Fibroblast of lung (primary cell): ENCODE measurements around the gene HSD17B8. TPM values are rescaled to one million over a fixed set of nuclear protein-coding genes. Genes with fewer than 3 reads are reported as not detected.
A peak's percentile ranks its signal among the peaks of the same experiment; 100 is the strongest.

Experiments used
- DNase-seq, 2 donors: peaks; one replicate each; pipeline versions ENCODE4 v3.0.0 to v3.0.0-alpha.2; 2010; ENCODE audit warnings: low read depth in 2 of 2
- H2AFZ ChIP-seq: 2 replicates; pipeline ENCODE4 v1.5.1; 2012; ENCODE audit warnings: low read length, control low read depth, inconsistent platforms
- H3K27ac ChIP-seq: 2 replicates; pipeline ENCODE4 v1.5.1; 2011; ENCODE audit warnings: low read length, control low read depth; ENCODE audit not compliant: insufficient read depth
- H3K27me3 ChIP-seq: 2 replicates; pipeline ENCODE4 v1.5.1; 2011; ENCODE audit warnings: mild to moderate bottlenecking, low read length; ENCODE audit not compliant: control insufficient read depth, insufficient read depth
- H3K36me3 ChIP-seq: 2 replicates; pipeline ENCODE4 v1.5.1; 2011; ENCODE audit warnings: low read length; ENCODE audit not compliant: control insufficient read depth, insufficient read depth
- H3K4me1 ChIP-seq: 2 replicates; pipeline ENCODE4 v1.5.1; 2011; ENCODE audit warnings: low read length; ENCODE audit not compliant: control insufficient read depth, insufficient read depth; ENCODE audit errors: extremely low read depth
- H3K4me2 ChIP-seq: 2 replicates; pipeline ENCODE4 v1.5.1; 2011; ENCODE audit warnings: low read length, control low read depth; ENCODE audit not compliant: insufficient read depth; ENCODE audit errors: extremely low read depth
- H3K4me3 ChIP-seq, 4 experiments: fragments of 200-600 bp in 1 of 4; sonication (generic) in 1 of 4; replicated peaks in 1 of 4; 2 replicates each; pipeline ENCODE4 v1.5.1; 2011 to 2016; ENCODE audit warnings: low read length in 4 of 4, low read depth in 3 of 4, mild to moderate bottlenecking in 3 of 4, control low read depth in 2 of 4, inconsistent platforms in 1 of 4, mixed read lengths in 1 of 4; ENCODE audit not compliant: insufficient read depth in 1 of 4; ENCODE audit errors: control extremely low read depth in 1 of 4
- H3K79me2 ChIP-seq: 2 replicates; pipeline ENCODE4 v1.5.1; 2012; ENCODE audit warnings: mild to moderate bottlenecking, low read length, inconsistent platforms; ENCODE audit not compliant: control insufficient read depth, insufficient read depth
- H3K9ac ChIP-seq: 2 replicates; pipeline ENCODE4 v1.5.1; 2011; ENCODE audit warnings: mild to moderate bottlenecking, low read length, control low read depth; ENCODE audit not compliant: insufficient read depth
- H3K9me3 ChIP-seq: 2 replicates; pipeline ENCODE4 v1.5.1; 2012; ENCODE audit warnings: low read depth, low read length; ENCODE audit not compliant: control insufficient read depth, insufficient read depth
- H4K20me1 ChIP-seq: 2 replicates; pipeline ENCODE4 v1.5.1; 2011; ENCODE audit warnings: low read length; ENCODE audit not compliant: control insufficient read depth, insufficient read depth; ENCODE audit errors: extremely low read depth
- CTCF ChIP-seq, 2 donors: IDR thresholded peaks in 1 of 2; conservative IDR thresholded peaks in 1 of 2; 1 replicate in 1 of 2; 2 replicates in 1 of 2; pipeline ENCODE4 v1.5.1; 2011 to 2012; ENCODE audit warnings: low read length in 2 of 2, control low read depth in 1 of 2, inconsistent platforms in 1 of 2, low read depth in 1 of 2, mild to moderate bottlenecking in 1 of 2
- EZH2 ChIP-seq: IDR thresholded peaks from 2 replicates; pipeline ENCODE4 v1.5.1; 2012; ENCODE audit warnings: low read length, control low read depth, mild to moderate bottlenecking; ENCODE audit errors: missing control alignments
- polyA plus RNA-seq, 2 donors: library from polyadenylated mRNA; depleted of rRNA in 1 of 2; stranded (reverse) in 1 of 2; unstranded in 1 of 2; fragments of >200 nt; gene quantifications; 2 replicates each; pipeline ENCODE4 v1.2.1, GENCODE V29; 2011 to 2012; ENCODE audit warnings: missing spikeins in 1 of 2
- total RNA-seq: library from RNA; depleted of rRNA; stranded (reverse); fragments of >200 nt; gene quantifications from 2 replicates; pipeline ENCODE4 v1.2.1, GENCODE V29; 2014

The HSD17B8 gene
- total and polyA plus RNA-seq, 2 donors (not counting 1 experiment from before 2014, with no cell fraction given) = 4.9 to 11.4 TPM

GRCh38 chr6:33178755-33179475 is 25.5 kb upstream of the HSD17B8 start:
- no peak for DNase-seq
- no peaks in the 10 kb centered on the region for H3K36me3 ChIP-seq
- no peak overlapping the region for H2AFZ ChIP-seq
- no peaks in the 10 kb centered on the region for H4K20me1 ChIP-seq
- no peak overlapping the region for H3K27ac ChIP-seq
- no peak overlapping the region for H3K9ac ChIP-seq
- H3K4me1 ChIP-seq = no peaks in the 10 kb centered on the region
- TF ChIP-seq CTCF (conservative IDR thresholded peaks at IDR 0.05 in 1 of 2, IDR thresholded peaks at IDR 0.05 in 1 of 2; ENCODE audit: low read depth in 1 of 2, low read length in 2 of 2) (no peak), EZH2 (no peak)
- no peaks in the 10 kb centered on the region for H3K79me2 ChIP-seq
- no peak overlapping the region for H3K4me3 ChIP-seq
- no peaks in the 10 kb centered on the region for H3K27me3 ChIP-seq
- no peak overlapping the region for H3K4me2 ChIP-seq
- H3K9me3 ChIP-seq = no peaks in the 10 kb centered on the region

- H3K4me1 ChIP-seq = no peaks in the 10 kb centered on the region
- no peak for TF ChIP-seq CTCF (conservative IDR thresholded peaks at IDR 0.05 in 1 of 2, IDR thresholded peaks at IDR 0.05 in 1 of 2; ENCODE audit: low read depth in 1 of 2, low read length in 2 of 2)
- no peak for TF ChIP-seq EZH2
- no peak overlapping the region for H3K4me2 ChIP-seq
- H3K4me3 ChIP-seq = no peak overlapping the region
- H3K36me3 ChIP-seq = no peaks in the 10 kb centered on the region
- no peak overlapping the region for H2AFZ ChIP-seq
- no peaks in the 10 kb centered on the region for H3K27me3 ChIP-seq
- no peaks in the 10 kb centered on the region for H4K20me1 ChIP-seq
- H3K9me3 ChIP-seq = no peaks in the 10 kb centered on the region
- no peak for DNase-seq
- no peak overlapping the region for H3K9ac ChIP-seq
- H3K27ac ChIP-seq = no peak overlapping the region
- no peaks in the 10 kb centered on the region for H3K79me2 ChIP-seq
These were observed 23.3 kb upstream of the HSD17B8 start for GRCh38 chr6:33181141-33181540.

GRCh38 chr6:33183071-33183683 is 21.3 kb upstream of the HSD17B8 start:
- TF ChIP-seq CTCF (conservative IDR thresholded peaks at IDR 0.05 in 1 of 2, IDR thresholded peaks at IDR 0.05 in 1 of 2; ENCODE audit: low read depth in 1 of 2, low read length in 2 of 2) (no peak), EZH2 (no peak)
- no peak overlapping the region for H3K4me3 ChIP-seq
- no peaks in the 10 kb centered on the region for H4K20me1 ChIP-seq
- no peak overlapping the region for H3K27ac ChIP-seq
- no peaks in the 10 kb centered on the region for H3K79me2 ChIP-seq
- H3K9ac ChIP-seq = no peak overlapping the region
- peak overlapping the region; percentile 54 for H2AFZ ChIP-seq
- no peak for DNase-seq
- no peaks in the 10 kb centered on the region for H3K36me3 ChIP-seq
- H3K9me3 ChIP-seq = no peaks in the 10 kb centered on the region
- H3K4me1 ChIP-seq = no peaks in the 10 kb centered on the region
- no peaks in the 10 kb centered on the region for H3K27me3 ChIP-seq
- no peak overlapping the region for H3K4me2 ChIP-seq
